DND-41 (cell line): Measurements from ENCODE around the gene FUT3.

ENCODE experiments used
- ATAC-seq: fragments of 200-7000 bp; cut with Tn5 transposase; 3 replicates; pipeline ENCODE4 v1.9.1; 2021; ENCODE audit warnings: low read depth; ENCODE audit not compliant: insufficient read depth
- DNase-seq: peaks from one replicate; pipeline ENCODE4 v3.0.0-alpha.2; 2020
- H2AFZ ChIP-seq: 2 replicates; pipeline ENCODE4 v1.6.0; 2012; ENCODE audit warnings: low read depth, low read length
- H3K27ac ChIP-seq: 2 replicates; pipeline ENCODE4 v1.5.1; 2012; ENCODE audit warnings: low read length, inconsistent platforms
- H3K27me3 ChIP-seq: fragments of 200-600 bp; sonication (generic); 2 replicates; pipeline ENCODE4 v1.6.0; 2012; ENCODE audit warnings: low read length, mild to moderate bottlenecking, inconsistent platforms; ENCODE audit not compliant: insufficient read depth, poor library complexity
- H3K36me3 ChIP-seq: 2 replicates; pipeline ENCODE4 v1.5.1; 2012; ENCODE audit warnings: low read length, inconsistent platforms; ENCODE audit not compliant: insufficient read depth
- H3K4me1 ChIP-seq: 2 replicates; pipeline ENCODE4 v1.5.1; 2012; ENCODE audit warnings: mild to moderate bottlenecking, low read length; ENCODE audit not compliant: insufficient read depth
- H3K4me2 ChIP-seq: 2 replicates; pipeline ENCODE4 v1.6.0; 2012; ENCODE audit warnings: mild to moderate bottlenecking, moderate library complexity, low read length, inconsistent platforms; ENCODE audit not compliant: insufficient read depth
- H3K4me3 ChIP-seq, 2 experiments: fragments of 200-600 bp in 1 of 2; shearing (Covaris generic) in 1 of 2; 2 replicates each; pipeline ENCODE4 v1.5.1; 2012 to 2016; ENCODE audit warnings: inconsistent platforms in 2 of 2, low read length in 2 of 2, mild to moderate bottlenecking in 2 of 2, low read depth in 1 of 2, moderate library complexity in 1 of 2
- H3K79me2 ChIP-seq: 2 replicates; pipeline ENCODE4 v1.6.0; 2012; ENCODE audit warnings: low read length, inconsistent platforms; ENCODE audit not compliant: insufficient read depth
- H3K9ac ChIP-seq: 2 replicates; pipeline ENCODE4 v1.6.0; 2012; ENCODE audit warnings: low read depth, mild to moderate bottlenecking, inconsistent platforms, low read length, moderate library complexity
- H3K9me3 ChIP-seq: 2 replicates; pipeline ENCODE4 v1.5.1; 2012; ENCODE audit warnings: low read length, moderate library complexity, mild to moderate bottlenecking, inconsistent platforms; ENCODE audit not compliant: insufficient read depth, severe bottlenecking
- H4K20me1 ChIP-seq: 2 replicates; pipeline ENCODE4 v1.6.0; 2012; ENCODE audit warnings: low read length; ENCODE audit not compliant: insufficient read depth
- CTCF ChIP-seq: IDR thresholded peaks from 2 replicates; pipeline ENCODE4 v1.5.1; 2012; ENCODE audit warnings: borderline replicate concordance, low read length, moderate library complexity, mild to moderate bottlenecking; ENCODE audit not compliant: poor library complexity, severe bottlenecking; ENCODE audit errors: extremely low read depth
- EZH2 ChIP-seq: IDR thresholded peaks from 3 replicates; pipeline ENCODE4 v1.6.1; 2012; ENCODE audit warnings: borderline replicate concordance, low read depth, mild to moderate bottlenecking, moderate library complexity, low read length, inconsistent platforms; ENCODE audit not compliant: severe bottlenecking

FUT3 gene

GRCh38 chr19:5897189-5897969 lies 46.1 kb upstream of the FUT3 start:
- Histone ChIP-seq H3K27me3 (no peaks in the 10 kb centered on the region), H3K27ac (no peak overlapping the region), H3K9me3 (no peaks in the 10 kb centered on the region), H3K79me2 (peaks cover 42% of the 10 kb centered on the region), H3K36me3 (peaks cover 41% of the 10 kb centered on the region), H3K4me3 (no peak overlapping the region), H3K9ac (no peak overlapping the region), H3K4me1 (peaks cover 15% of the 10 kb centered on the region), H4K20me1 (peaks cover 60% of the 10 kb centered on the region), H3K4me2 (no peak overlapping the region), H2AFZ (no peak overlapping the region)
- TF ChIP-seq EZH2 (no peak), CTCF (no peak)
- ATAC-seq (no peak), DNase-seq (no peak)

- no peak overlapping the region for H3K4me3 ChIP-seq
- no peak overlapping the region for H3K4me2 ChIP-seq
- ATAC-seq (no peak), DNase-seq (no peak)
- no peak overlapping the region for H3K9ac ChIP-seq
- peaks cover 11% of the 10 kb centered on the region; the same call in 1 of the 2 replicates for H3K4me1 ChIP-seq
- no peak overlapping the region for H2AFZ ChIP-seq
- no peaks in the 10 kb centered on the region for H3K9me3 ChIP-seq
- peaks cover 59% of the 10 kb centered on the region for H4K20me1 ChIP-seq
- H3K27me3 ChIP-seq = no peaks in the 10 kb centered on the region
- H3K27ac ChIP-seq = no peak overlapping the region
- TF ChIP-seq CTCF (no peak), EZH2 (no peak)
- H3K36me3 ChIP-seq = peaks cover 41% of the 10 kb centered on the region
- H3K79me2 ChIP-seq = peaks cover 37% of the 10 kb centered on the region
These were observed 45.3 kb upstream of the FUT3 start for GRCh38 chr19:5896365-5897076.

GRCh38 chr19:5895890-5896289 lies 44.6 kb upstream of the FUT3 start:
- Histone ChIP-seq H4K20me1 (peaks cover 53% of the 10 kb centered on the region), H3K79me2 (peaks cover 31% of the 10 kb centered on the region), H3K4me3 (no peak overlapping the region), H3K9me3 (no peaks in the 10 kb centered on the region), H3K36me3 (peaks cover 35% of the 10 kb centered on the region), H2AFZ (no peak overlapping the region), H3K4me2 (no peak overlapping the region), H3K9ac (no peak overlapping the region), H3K27ac (no peak overlapping the region), H3K27me3 (no peaks in the 10 kb centered on the region), H3K4me1 (peaks cover 5% of the 10 kb centered on the region; the same call in 1 of the 2 replicates)
- ATAC-seq = no peak
- TF ChIP-seq EZH2 = no peak
- no peak for TF ChIP-seq CTCF
- DNase-seq = no peak
